Measurements from ENCODE around the gene HS3ST2.

The HS3ST2 gene

DNA sequence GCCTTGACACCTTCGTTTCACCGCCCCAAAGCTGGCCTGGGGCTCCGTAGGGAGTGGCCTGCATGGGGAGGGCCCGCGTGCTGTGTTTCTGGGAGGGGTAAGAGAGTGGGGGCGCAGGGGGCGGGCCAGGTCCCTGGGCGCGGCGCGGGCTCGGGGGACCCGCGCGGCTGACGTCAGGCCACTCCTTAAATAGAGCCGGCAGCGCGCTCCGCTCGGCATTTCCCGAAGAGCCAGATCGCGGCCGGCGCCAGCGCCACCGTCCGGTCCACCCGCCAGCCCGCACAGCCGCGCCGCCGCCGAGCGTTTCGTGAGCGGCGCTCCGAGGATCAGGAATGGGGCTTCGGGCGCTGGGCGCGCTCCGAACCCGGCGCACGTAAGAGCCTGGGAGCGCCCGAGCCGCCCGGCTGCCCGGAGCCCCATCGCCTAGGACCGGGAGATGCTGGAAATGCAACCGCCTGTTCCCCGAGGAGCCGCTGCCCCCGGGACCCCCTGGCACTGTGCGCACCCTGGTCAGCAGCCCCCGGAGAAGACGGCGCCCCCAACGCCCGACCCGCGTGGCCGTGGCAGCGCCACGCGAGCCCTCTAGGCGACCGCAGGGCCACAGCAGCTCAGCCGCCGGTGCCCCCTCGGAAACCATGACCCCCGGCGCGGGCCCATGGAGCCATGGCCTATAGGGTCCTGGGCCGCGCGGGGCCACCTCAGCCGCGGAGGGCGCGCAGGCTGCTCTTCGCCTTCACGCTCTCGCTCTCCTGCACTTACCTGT lies at the start of gene HS3ST2:
TSS of gene HS3ST2 (plus strand) at position 215 of the 763 bp plus-strand sequence. CDS start at position 664, 449 bp downstream.
- no peak for FAIRE-seq
- no peak for DNase-seq (ENCODE audit: insufficient read length, low spot score)

DNA sequence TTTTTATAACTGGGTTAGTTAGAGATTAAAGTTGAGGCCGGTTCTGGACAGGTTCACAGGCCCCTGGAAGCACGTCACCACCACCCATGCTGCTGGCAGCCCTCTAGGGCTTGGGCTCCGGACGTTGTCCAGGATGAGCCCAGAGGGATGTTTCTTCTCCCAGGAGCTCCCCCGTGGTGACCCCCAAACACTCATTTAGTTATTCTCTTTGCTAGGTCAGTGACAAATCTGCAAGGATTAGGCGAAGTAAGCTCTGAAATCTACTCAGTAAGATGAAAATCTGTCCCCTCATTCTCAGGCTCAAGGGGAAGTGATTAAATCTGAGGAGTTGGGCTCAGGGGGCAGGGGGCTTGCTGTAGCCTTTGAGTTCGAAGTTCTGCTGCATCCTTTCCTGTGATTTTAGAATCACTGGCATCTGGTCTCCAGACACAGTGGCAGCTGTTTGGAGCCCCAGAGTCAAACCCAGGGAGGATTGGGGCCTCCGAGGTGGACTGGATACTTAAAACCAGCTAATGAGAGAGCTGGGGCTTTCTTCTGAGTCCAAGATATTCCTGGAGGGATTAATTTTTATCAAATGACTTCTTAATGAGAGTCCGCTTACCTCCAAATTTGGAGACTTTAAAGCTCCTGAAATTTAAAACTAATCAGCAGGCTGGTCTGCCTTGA lies 49.2 kb upstream of the HS3ST2 start:
- FAIRE-seq (no peak), DNase-seq (ENCODE audit: insufficient read length, low spot score) (no peak)

DNA sequence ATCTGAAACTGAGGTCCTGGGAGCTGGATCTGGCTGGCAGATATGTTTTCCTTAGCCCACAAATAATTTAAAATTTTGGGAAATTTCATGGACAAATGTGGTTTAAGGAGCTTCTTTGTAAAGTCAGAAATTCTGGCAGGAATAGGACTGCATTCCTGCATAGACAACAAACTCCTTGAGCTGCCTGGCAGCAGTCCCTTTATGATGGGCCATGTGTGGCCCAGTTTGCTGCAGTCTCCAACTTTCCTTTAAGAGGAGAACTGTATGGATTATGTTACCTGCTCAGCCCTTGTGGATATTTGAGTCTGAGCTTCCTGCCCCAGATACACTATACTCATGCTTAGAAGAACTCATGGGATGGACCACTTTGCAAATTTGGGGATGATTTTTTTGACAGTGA lies 48.5 kb upstream of the HS3ST2 start:
- DNase-seq (ENCODE audit: insufficient read length, low spot score) (no peak), FAIRE-seq (no peak)

DNA sequence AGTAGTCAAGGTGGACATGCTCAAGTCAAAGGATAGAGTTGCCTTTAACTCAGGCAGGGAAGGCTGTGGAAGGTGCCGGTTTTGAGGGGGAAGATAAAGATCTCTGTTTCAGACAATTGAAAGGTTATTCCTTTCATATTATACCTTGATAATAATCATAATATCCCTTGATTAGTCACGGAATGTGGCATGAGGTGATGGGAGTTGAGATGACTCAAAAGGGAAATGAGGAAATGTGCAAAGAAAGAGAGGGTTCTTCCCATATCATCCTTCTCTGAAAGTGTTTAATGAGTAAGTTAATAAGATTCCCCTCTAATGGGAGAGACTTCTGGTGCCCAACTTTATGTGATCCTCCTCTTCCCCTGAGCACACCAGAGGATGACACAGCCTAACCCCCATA lies 43.1 kb upstream of the HS3ST2 start:
- FAIRE-seq (no peak), DNase-seq (ENCODE audit: insufficient read length, low spot score) (no peak)

DNA sequence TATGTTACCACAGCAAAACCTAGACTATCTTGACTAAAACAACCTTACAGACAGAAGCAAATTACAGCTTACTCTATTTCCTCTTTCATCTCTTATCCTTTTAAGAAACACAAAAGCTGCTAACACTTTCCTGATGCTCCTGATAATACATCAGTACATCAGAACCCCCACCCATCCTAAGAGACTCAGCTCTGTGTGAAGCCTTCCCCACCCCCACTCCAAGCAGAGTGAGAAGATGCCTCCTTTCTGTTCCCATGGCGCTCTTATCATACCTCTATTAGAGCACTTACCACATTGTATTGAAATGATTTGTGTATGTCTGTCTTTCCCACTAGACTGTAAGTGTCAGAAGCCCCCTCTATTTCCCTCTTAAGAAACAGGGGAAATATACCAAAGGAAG lies 42.4 kb upstream of the HS3ST2 start:
- DNase-seq (ENCODE audit: insufficient read length, low spot score) (no peak), FAIRE-seq (no peak)

DNA sequence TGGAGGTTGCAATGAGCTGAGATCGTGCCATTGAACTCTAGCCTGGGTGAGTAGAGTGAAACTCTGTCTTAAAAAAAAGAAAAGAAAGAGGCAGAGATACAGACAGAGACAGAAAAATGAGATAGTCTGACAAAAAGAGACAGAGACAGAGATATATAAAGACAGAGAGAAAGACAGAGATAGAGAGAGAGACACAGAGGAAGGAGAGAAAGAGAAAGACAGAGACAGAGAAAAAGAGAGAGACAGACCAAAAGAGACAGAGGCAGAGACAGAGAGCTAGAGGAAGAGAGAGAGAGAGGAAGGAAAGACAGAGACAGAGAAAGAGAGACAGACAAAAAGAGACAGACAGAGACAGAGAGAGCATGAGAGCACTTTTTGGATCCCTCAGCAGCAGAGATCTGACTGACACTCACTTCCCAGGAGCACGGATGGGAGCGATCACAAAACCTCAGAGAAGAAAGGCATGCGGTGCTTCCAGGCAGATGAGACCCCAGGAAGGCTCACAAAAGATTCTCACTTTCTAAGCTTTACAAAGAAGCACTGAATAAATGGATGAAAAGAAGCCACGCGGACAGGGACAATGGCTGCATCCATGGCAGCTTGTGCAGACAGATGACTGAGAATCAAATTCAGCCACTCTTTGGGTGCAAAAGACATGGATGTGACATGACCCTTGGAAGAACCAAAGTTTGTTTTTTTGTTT lies 38.6 kb upstream of the HS3ST2 start:
- DNase-seq (ENCODE audit: insufficient read length, low spot score), result no peak
- no peak for FAIRE-seq

DNA sequence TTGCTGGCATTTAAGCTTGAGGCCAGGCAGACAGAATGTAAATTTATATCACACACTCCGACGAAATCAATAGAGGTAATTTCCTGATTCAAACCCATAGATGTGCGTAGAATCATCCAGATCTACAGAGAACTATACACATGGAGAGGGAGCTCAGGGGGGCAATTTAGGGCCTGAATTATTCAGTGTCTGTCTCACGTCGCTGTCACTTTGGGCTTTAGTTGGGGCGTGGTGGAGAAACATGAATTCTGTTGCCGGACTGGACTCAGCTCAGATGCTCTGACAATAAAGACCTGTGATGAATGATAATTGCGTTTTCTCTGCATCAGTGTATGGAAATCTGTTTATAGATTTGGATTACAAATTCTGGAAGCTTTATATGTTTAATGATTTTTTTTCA lies 32.5 kb upstream of the HS3ST2 start:
- DNase-seq (ENCODE audit: insufficient read length, low spot score), result no peak
- FAIRE-seq, result no peak

DNA sequence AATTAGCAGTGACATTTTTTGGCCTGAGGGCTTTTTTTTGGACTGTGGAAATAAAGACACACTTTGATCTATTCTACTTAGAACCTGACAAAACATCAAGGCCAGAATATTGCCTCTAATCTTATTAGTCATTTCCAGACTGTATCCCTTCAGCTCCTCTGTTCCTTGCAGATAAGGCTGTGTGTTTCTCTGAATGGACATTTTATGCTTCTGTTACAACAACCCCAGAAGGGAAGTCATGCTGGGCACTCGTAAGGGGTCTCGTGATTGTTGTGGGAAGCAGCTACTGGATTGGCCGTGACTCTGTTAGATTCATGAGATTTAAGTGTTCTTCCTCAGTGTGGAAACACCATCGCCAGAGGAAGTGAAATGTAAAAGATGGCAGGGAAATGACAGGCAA lies 31.6 kb upstream of the HS3ST2 start:
- DNase-seq (ENCODE audit: insufficient read length, low spot score) (no peak), FAIRE-seq (no peak)

DNA sequence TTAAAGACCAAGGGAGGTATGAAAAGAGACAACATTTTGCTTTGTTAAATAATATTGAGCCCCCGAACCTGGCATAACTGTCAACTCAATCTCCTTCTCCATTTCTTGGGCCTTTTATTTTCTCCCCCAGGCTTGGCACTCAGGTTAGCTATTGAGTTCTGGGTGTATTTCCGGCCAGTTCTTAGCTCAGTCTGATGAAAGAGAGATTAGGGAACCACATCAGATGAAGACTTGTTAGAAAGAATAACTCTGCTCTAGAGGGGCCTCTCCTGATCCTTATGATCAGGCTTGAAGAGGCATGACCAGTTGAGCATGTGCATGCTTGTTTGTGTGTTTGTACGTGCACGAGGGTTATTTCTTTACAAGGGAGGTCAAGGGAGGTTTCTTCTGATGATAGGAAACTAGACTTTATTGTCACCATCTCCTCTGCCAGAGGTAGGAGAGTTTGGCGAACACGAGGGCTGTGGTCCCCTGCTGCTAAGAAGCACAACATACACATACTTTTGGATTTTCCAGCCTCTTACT lies 29.2 kb upstream of the HS3ST2 start:
- FAIRE-seq (no peak), DNase-seq (ENCODE audit: insufficient read length, low spot score) (no peak)

DNA sequence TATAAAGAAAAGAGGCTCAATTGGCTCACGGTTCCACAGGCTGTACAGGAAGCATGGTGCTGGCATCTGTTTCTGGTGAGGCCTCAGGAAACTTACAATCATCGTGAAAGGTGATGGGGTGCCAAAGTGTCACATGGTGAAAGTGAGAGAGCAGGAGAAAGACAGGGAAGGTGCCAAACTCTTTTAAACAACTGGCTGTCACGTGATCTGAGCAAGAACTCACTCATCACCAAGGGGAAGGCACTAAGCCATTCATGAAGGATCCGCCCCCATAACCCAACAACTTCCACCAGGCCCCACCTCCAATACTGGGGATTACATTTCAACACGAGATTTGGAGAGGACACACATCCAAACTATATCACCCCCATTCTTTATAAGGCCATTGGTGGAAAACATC lies 28.4 kb upstream of the HS3ST2 start:
- FAIRE-seq (no peak), DNase-seq (ENCODE audit: insufficient read length, low spot score) (no peak)

DNA sequence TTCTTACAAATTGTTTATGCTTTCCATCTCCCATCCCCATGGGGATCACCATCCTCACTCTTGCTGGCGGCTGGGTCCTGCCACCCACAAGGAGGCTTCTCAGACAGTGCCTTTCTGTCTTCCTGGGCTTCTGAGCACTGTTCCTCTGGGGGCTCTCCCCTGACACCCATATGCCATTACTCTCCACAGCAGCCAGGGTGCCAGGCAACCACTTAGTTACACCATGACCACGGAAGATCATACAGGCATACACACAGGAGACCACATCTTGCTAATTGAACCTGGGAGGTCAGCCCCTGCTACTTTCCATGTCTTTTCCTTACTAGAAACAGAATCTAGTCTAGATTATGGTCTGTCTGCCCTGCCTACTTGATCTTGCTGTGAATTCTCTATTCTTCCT lies 27.7 kb upstream of the HS3ST2 start:
- no peak for DNase-seq (ENCODE audit: insufficient read length, low spot score)
- FAIRE-seq, result no peak

DNA sequence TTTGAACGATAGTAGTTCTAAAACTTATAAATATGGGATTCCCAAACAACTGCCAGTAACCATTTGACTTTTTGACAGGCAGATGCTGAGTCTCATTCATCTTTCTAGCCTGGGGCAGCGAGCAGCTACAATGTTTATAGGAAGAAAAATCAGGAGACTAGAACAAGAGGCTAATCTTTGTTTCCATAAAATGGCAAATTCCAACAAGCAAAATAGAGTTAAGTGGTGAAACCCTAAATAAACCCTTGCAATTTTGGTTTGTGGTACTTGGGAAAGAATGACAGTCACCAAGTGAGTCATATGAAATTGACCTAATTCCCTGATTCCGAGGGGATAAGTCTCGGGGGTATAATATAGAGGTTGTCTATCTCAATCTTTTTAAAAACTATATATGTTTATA lies 27.3 kb upstream of the HS3ST2 start:
- FAIRE-seq, result no peak
- DNase-seq (ENCODE audit: insufficient read length, low spot score), result no peak

DNA sequence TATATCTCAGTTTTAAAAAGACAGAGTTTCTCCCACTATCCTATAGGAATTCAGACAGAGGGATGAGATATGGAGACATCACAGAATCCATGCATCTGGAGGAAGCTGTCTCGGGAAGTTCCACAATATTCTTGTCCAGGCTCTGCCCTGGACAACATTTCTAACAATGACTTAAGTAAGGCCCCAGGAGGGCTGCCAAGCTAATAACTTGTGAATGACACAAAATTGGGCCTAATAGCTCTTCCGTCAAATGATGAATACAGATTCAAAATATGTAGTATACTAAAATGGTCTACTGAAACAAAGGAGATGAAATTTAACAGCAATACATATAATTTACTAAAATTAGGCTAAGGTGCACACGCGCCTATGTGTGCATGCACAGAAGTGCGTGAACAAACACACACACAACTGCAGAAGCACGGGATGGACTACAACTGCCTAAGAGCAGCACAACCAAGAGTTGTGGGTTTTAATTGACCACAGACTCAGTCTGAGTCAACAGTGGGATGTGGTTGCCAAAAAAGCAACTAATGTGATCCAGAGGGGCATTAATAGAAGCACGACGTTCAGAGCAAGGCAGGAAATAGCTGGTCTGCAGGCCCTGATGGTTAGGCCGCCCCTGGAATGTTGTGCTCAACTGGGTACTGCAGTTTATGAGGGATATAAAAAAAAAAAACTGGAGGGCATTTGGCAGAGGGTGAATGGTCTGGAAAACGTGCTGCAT lies 26.3 kb upstream of the HS3ST2 start:
- FAIRE-seq, result no peak
- no peak for DNase-seq (ENCODE audit: insufficient read length, low spot score)

DNA sequence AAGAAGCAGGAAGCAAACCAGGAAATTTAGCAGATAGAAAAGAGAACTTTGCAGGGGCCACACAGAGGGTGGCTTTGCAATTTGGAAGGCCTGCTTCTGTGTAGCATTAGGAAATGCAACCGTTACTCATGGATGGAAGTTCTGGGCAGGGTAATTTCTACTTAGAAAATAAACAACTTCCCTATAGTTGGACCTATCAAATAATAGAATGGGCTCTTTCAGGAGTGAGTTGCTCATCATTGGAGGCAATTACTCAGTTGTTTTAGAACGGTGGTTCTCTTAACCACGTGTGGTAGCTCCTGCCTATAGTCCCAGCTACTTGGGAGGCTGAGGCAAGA lies 25.8 kb upstream of the HS3ST2 start:
- FAIRE-seq (no peak), DNase-seq (ENCODE audit: insufficient read length, low spot score) (no peak)

DNA sequence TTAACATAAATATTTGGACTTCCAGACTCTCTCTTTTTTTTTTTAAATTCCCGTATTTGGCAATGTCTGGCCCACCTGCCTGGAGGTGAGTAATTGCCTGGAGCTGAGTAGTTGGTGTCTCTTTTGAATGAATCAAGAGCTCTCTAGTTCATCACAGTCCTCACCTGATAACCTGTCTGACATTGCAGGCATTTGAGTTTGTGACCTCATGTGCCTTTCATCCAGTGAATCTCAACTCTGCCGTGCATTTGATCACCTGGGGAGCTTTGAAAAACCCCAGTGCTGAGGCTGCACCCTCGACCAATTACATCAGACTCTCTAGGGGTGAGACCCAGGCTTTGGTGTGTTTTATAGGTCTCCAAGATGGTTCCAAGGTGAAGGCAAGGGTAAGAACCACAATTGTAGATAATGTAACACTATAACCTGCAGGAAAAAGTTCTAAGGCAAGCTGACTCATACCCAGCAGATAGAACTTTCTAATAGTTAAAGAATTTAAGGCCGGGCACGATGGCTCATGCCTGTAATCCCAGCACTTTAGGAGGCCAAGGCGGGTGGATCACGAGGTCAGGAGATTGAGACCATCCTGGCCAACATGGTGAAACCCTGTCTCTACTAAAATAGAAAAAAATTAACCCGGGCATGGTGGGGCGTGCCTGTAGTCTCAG lies 24.5 kb upstream of the HS3ST2 start:
- DNase-seq (ENCODE audit: insufficient read length, low spot score) (no peak), FAIRE-seq (no peak)

DNA sequence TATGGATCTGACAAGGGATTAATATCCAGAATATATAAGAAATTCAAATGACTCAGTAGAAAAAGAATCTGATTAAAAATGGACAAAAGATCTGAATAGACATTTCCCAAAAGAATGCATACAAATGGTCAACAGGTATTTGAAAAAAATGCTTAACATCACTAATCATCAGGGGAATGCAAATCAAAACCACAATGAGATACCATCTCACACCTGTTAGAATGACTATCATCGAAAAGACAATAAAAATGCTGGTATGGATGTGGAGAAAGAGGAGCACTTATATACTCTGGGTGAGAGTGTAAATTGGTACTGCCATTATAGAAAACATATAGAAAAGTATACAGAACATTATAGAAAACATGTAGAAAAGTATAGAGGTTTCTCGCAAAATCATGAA lies 16.4 kb upstream of the HS3ST2 start:
- FAIRE-seq (no peak), DNase-seq (ENCODE audit: insufficient read length, low spot score) (no peak)

DNA sequence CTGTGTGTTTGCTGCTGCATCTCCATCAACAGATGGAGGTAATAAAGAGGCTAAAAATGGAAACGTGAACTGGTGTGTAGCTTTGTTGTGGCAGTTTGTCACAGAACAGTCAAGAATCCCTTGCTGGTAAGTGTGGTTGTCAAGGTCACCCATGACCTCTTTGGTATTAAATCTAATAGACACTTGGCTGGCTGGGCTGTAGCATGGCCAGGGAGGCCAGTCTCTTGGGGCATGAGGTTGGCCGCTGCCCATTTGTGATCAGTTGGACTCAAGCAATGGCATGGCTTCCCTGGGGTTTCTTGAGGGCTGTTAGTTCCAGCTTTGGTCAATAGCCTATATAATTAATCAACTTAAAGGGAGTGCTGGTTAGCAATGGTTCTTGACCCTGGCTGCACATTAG lies 14.8 kb upstream of the HS3ST2 start:
- FAIRE-seq (no peak), DNase-seq (ENCODE audit: insufficient read length, low spot score) (no peak)

DNA sequence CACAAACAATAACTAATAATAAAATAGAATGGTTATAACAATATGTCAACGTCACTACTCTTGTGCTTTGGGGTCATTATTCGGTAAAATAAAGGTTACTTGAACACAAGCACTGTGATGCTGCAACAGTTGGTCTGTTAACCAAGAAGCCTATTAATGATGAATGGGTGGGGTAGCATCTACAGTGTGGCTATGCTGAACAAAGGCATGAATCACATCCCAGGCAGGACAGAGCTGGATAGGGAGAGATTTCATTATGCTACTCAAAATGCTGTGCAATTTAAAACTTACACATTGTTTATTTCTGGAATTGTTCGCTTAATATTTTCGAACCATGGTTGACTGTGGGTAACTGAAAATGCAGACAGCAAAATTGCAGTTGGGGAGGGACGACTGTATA lies 9.1 kb upstream of the HS3ST2 start:
- no peak for FAIRE-seq

DNA sequence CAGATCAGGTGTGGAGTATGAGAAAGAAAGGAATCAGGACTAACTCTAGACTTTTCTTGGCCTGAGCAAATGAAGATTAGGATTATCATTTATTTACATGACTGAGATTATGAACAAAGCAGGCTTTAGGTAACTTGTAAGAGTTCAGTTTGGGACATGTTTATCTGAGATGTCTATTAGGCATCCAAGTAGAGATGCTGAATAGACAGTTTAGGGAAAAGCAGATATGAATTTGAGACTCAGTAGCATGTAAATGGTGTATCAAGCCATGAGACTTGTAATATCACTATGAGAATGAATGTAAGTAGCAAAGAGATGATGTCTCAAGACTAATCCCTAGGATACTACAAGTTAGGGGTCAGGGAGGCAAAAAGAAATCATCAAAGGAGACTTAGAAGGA lies 8.6 kb upstream of the HS3ST2 start:
- DNase-seq (ENCODE audit: insufficient read length, low spot score) (no peak), FAIRE-seq (no peak)

More for the DNA sequence above, 9.1 kb upstream of the HS3ST2 start:
- no peak for DNase-seq (ENCODE audit: insufficient read length, low spot score)

DNA sequence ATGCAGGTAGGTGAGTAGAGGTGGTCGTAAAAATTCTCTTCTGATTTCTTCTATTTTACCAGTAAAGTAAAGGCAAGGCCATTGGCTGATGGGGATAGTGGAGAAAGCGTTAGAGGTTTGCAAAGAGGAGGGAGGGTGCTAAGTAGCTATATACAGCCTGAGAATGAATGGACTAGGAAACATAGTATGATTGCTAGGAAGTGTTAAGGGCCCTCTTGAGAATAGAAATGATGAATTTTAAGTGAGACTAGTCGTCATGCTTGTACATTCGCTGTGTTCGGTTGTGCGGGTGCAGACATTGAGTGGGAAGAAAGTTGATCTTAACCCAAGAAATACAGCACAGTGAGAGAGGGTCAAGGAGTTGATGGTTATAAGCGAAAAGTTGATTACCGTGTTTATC lies 7.2 kb upstream of the HS3ST2 start:
- DNase-seq (ENCODE audit: insufficient read length, low spot score) (no peak), FAIRE-seq (no peak)

DNA sequence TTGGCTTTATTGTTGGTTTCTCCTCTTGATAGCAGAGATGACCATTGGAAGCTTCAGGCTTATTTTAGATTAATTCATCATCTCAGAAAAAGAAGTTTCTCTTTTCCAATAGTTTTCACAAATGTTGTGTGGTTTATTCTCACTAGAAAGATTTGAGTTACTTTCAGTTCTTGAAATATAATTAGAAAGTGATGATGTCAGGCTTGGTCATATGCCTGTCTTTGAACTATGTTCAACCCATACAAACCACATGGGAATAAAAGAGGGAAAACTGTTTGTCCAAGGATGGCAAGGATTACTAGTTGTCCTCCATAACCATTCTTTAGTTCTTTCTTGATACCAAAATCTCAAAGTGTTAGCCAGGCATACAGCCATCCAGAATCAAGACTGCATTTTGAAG lies 3.7 kb upstream of the HS3ST2 start:
- no peak for FAIRE-seq
- DNase-seq (ENCODE audit: insufficient read length, low spot score), result no peak

Measured in GM19239 (cell line).